ENCODE measurements around the gene THAP11.
A peak's percentile ranks its signal among the peaks of the same experiment; 100 is the strongest.
"Not testable (repeated sequence)": the region's sequence is repeated elsewhere in the genome, so short reads cannot be mapped to it uniquely, and the experiment has no call there.

THAP11 gene

GRCh38 chr16:67864044-67864443, 21.9 kb downstream of the THAP11 start:
- not testable (repeated sequence) for DNase-seq

GRCh38 chr16:67864594-67864993, 22.5 kb downstream of the THAP11 start:
- no peak for DNase-seq

- peak; percentile 38 for DNase-seq
Measured at GRCh38 chr16:67865318-67865717, 23.2 kb downstream of the THAP11 start.

- no peak for DNase-seq
Measured at GRCh38 chr16:67868290-67868689, 26.2 kb downstream of the THAP11 start.

- no peak for DNase-seq
Measured at GRCh38 chr16:67869653-67870052, 27.5 kb downstream of the THAP11 start.

GRCh38 chr16:67871256-67871655, 29.1 kb downstream of the THAP11 start:
- no peak for DNase-seq

- DNase-seq: peak; percentile 35
Measured at GRCh38 chr16:67872131-67872630, 30.1 kb downstream of the THAP11 start.

GRCh38 chr16:67872631-67873434, 30.7 kb downstream of the THAP11 start, which contains the start of gene EDC4:
TSS of gene EDC4 (plus strand) at chr16:67873052. CDS start at chr16:67873262, 210 bp downstream.
- DNase-seq: peak; percentile 89

- no peak for DNase-seq
Measured at GRCh38 chr16:67873435-67874370, 31.6 kb downstream of the THAP11 start.

- no peak for DNase-seq
Measured at GRCh38 chr16:67874372-67874771, 32.3 kb downstream of the THAP11 start.

- DNase-seq: no peak
Measured at GRCh38 chr16:67877064-67877463, 34.9 kb downstream of the THAP11 start.

- DNase-seq: no peak
Measured at GRCh38 chr16:67878232-67878631, 36.1 kb downstream of the THAP11 start.

GRCh38 chr16:67878846-67879245, 36.7 kb downstream of the THAP11 start:
- no peak for DNase-seq

- no peak for DNase-seq
Measured at GRCh38 chr16:67879462-67879861, 37.3 kb downstream of the THAP11 start.

- no peak for DNase-seq
Measured at GRCh38 chr16:67879936-67880335, 37.8 kb downstream of the THAP11 start.

GRCh38 chr16:67880584-67880983, 38.5 kb downstream of the THAP11 start:
- no peak for DNase-seq

GRCh38 chr16:67881621-67882161, 39.6 kb downstream of the THAP11 start:
- DNase-seq: no peak

- no peak for DNase-seq
Measured at GRCh38 chr16:67882374-67883145, 40.4 kb downstream of the THAP11 start.

GRCh38 chr16:67883146-67883871, 41.2 kb downstream of the THAP11 start:
- DNase-seq: no peak

GRCh38 chr16:67883872-67884261, 41.7 kb downstream of the THAP11 start:
- peak; percentile 62 for DNase-seq

- no peak for DNase-seq
Measured at GRCh38 chr16:67884684-67885083, 42.6 kb downstream of the THAP11 start, which contains the start of gene NRN1L. TSS of gene NRN1L (plus strand) at chr16:67884885. CDS start at chr16:67884904, 19 bp downstream.

GRCh38 chr16:67885545-67885944, 43.4 kb downstream of the THAP11 start:
- DNase-seq: no peak
